GM21717 (cell line): ENCODE measurements around the gene CLCNKA.
"Not testable (repeated sequence)": the region's sequence is repeated elsewhere in the genome, so short reads cannot be mapped to it uniquely, and the experiment has no call there.

Experiments used
- ATAC-seq: cut with Tn5 transposase; IDR thresholded peaks from one replicate; pipeline ENCODE4 v1.9.1; 2021; ENCODE audit warnings: mild to moderate bottlenecking, moderate library complexity; ENCODE audit not compliant: unreplicated experiment

The CLCNKA gene

DNA sequence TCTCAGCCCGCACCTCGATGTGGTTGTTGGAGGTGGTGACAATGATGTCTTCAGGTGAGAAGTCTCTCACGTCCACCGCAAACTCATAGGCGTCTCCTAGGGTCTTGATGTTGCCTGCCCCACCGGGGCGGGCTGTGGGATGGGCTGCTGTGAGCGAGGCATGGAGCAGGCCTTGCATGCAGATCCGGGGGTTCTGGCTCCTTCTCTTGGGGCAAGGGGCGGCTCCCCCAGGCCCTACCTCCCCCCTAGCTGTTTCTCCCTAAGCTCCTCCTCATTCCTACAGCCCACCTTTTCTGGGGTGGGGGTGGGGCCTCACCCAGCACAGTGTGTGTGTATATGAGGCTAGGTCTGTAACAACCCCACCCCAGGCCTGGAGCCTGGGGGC lies 4.8 kb upstream of the CLCNKA start:
- no peak for ATAC-seq

DNA sequence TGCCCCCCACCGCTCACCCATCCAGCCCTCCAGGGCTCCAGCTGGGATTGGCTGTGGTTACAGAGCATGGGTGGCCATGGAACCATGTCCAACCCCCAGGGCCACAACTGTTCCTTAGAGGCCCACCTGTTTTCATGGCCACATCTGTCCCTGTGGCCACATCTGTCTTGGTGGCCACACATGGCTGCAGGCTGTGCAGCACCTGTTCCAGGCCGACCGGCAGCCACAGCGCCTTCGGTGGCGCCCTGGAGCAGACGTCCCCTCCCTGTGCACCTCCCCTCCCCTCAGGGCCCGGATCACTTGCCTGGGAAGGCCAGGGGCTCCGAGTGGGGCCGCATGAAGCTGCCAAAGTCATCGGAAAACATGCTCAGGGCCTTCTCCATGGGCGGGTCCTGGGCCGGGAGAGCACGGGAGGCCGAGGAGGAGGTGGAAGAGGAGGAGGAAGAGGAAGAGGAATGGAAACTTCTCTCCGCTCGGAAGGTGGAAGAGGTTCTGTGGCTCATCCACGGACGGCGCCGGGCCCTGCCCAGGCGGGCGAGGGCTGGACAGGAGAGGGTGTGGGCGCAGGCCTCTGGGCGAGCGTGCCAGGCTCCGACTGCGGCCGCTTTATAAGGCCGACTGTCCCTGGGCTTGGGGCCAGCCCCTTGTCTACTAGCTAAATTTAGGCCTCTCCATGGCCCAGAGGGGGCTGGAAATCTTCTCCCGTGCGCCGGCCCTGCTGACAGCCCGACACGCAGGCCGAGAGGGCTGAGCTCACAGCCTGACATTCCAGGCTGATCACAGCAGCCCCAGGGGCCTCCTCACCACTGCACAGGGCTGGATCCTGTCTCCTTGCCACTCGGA lies 4.2 kb upstream of the CLCNKA start, which contains the start of gene HSPB7:
Gene HSPB7, minus strand, starts transcription at position 583 of the 843 bp plus-strand sequence. Its CDS starts 80 bp downstream, at position 503.
- no peak for ATAC-seq

DNA sequence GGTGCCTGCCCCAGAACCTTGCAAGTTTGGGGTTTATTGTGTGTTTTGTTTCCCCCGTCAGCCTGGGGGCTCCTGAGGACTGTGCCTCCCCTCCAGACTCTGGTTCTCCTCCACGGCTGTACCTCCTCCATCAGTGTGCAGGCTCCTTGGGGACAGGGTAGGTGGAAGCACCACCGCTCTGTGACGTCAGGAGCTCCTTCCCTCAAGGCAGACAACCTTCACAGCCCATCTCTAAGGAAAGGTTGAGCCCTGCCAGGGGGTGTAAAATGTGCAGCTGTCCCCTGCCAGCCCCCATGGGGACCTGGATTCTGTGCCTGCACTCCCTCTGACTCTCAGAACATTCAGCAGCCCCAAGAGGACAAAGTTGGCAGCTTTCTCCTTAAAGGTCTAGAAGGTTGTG lies 3.5 kb upstream of the CLCNKA start:
- ATAC-seq, result no peak

GRCh38 chr1:16018749-16019643 lies 2.8 kb upstream of the CLCNKA start:
- ATAC-seq, result no peak

GRCh38 chr1:16019644-16020277 lies 2.1 kb upstream of the CLCNKA start:
- ATAC-seq, result no peak

- ATAC-seq, result no peak
Measured at GRCh38 chr1:16020325-16020724, 1.5 kb upstream of the CLCNKA start.

DNA sequence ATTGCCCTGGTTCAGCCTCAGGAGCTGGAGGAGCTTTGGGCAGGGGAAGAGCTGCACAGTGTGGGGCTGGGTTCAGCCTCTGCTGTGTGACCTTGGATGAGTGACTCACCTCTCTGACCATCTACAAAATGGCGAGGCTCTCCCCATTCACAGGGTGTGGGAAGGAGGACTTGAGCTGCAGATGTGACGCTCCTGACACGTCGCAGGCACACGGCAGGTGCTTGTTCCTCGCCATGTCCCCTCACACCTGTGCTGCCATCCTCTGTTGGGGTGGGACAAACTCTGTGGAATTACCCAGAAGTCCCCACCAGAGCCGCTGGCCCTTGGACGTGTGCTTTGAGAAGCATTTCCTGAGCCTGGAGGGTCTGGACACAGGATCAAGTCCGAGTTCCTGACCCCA lies 958 bp upstream of the CLCNKA start:
- not testable (repeated sequence) for ATAC-seq

DNA sequence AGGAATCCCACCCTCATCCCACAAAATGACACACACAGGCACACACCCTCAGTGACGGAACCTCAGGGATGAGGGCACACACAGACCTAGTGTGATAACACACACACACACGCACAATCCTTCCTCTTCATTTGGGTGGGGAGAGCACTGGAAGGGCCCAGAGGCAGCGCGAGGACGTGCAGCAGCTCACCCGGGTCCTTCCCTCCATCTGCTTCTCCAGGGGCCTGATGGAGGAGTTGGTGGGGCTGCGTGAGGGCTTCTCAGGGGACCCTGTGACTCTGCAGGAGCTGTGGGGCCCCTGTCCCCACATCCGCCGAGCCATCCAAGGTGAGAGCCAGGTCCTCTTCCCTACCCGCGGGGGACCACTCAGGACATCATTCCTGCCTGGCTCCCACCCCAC lies 557 bp downstream of the CLCNKA start:
- ATAC-seq, result no peak

- no peak for ATAC-seq
Measured at GRCh38 chr1:16023050-16023653, 1.3 kb downstream of the CLCNKA start.

- ATAC-seq, result not testable (repeated sequence)
Measured at GRCh38 chr1:16026302-16026701, 4.5 kb downstream of the CLCNKA start.

GRCh38 chr1:16026723-16027484 lies 5.1 kb downstream of the CLCNKA start:
- no peak for ATAC-seq

- ATAC-seq, result no peak
Measured at GRCh38 chr1:16028237-16029002, 6.6 kb downstream of the CLCNKA start.

- ATAC-seq, result not testable (repeated sequence)
Measured at GRCh38 chr1:16029003-16029268, 7.1 kb downstream of the CLCNKA start.

DNA sequence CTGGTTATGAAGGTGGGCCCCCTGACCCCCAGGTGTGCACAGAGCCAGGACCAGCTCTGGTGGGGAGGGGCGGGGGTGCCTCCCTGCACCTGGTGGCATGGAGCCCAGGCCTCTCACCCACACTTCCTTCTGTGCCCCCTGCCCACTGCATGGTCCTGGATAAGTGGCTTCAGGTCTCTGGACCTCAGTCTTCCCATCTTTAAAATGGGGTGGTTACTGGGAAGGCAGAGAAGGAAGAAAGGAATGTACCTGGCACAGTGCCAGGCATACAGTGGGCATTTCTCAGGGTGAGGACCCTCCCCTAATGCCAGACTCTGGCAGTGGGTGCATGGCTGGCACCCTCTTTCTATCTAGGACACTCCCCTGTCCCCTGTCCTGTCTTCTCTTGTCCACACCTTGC lies 7.5 kb downstream of the CLCNKA start:
- ATAC-seq, result no peak

- no peak for ATAC-seq
Measured at GRCh38 chr1:16031551-16031950, 9.7 kb downstream of the CLCNKA start.

GRCh38 chr1:16032388-16033102 lies 10.7 kb downstream of the CLCNKA start:
- ATAC-seq, result no peak

- ATAC-seq, result not testable (repeated sequence)
Measured at GRCh38 chr1:16033103-16033632, 11.3 kb downstream of the CLCNKA start.

GRCh38 chr1:16036461-16036860 lies 14.6 kb downstream of the CLCNKA start:
- not testable (repeated sequence) for ATAC-seq

GRCh38 chr1:16038620-16038912 lies 16.7 kb downstream of the CLCNKA start:
- ATAC-seq, result no peak
